ENCODE results near the gene TIPIN.
"Not testable (repeated sequence)": the region's sequence is repeated elsewhere in the genome, so short reads cannot be mapped to it uniquely, and the experiment has no call there.

Gene TIPIN

DNA sequence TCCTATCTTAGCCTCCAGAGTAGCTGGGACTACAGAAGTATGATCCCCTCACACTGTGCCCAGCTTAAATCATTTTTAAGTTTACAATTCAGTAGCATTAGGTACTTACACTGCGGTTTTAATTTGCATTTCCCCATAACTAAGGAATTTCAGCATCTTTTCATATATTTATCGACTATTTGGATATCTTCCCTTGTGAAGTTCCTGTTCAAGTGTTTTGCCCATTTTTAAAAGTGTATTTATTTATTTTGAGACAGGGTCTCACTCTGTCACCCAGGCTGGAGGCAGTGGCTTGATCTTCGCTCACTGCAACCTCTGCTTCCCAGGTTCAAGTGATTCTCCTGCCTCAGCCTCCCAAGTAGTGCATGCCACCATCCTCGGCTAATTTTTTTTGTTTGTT lies 17.7 kb upstream of the TIPIN start:
- no peak overlapping the region for H3K27ac ChIP-seq
- TF ChIP-seq, protein P1, sequence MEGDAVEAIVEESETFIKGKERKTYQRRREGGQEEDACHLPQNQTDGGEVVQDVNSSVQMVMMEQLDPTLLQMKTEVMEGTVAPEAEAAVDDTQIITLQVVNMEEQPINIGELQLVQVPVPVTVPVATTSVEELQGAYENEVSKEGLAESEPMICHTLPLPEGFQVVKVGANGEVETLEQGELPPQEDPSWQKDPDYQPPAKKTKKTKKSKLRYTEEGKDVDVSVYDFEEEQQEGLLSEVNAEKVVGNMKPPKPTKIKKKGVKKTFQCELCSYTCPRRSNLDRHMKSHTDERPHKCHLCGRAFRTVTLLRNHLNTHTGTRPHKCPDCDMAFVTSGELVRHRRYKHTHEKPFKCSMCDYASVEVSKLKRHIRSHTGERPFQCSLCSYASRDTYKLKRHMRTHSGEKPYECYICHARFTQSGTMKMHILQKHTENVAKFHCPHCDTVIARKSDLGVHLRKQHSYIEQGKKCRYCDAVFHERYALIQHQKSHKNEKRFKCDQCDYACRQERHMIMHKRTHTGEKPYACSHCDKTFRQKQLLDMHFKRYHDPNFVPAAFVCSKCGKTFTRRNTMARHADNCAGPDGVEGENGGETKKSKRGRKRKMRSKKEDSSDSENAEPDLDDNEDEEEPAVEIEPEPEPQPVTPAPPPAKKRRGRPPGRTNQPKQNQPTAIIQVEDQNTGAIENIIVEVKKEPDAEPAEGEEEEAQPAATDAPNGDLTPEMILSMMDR (conservative IDR thresholded peaks at IDR 0.05): no peak

- TF ChIP-seq, protein P1 (conservative IDR thresholded peaks at IDR 0.05): no peak
- H3K27ac ChIP-seq: peak overlapping the region; percentile 71
Observed at GRCh38 chr15:66369773-66370651, 13.5 kb upstream of the TIPIN start.

- no peak overlapping the region for H3K27ac ChIP-seq
- TF ChIP-seq, protein P1 (conservative IDR thresholded peaks at IDR 0.05): no peak
Observed at GRCh38 chr15:66364944-66365528, 8.6 kb upstream of the TIPIN start.

DNA sequence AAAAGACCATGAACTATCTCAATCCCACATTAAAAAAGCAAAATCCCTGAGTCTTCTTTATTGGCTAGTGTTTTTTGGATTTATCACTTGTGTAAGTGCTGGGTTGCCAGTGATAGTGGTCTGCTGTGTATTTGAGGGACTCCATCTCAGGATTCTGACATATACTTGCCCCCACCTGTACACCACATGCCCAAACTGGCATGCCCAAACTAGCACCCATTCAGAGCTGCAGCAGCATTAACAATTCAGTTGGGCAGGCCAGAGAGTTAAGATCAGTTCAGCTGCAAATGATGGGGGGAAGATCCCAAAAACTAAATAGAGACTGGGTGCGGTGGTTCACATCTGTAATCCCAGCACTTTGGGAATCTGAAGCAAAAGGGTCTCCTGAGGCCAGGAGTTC lies 6.3 kb upstream of the TIPIN start:
- TF ChIP-seq, protein P1 (conservative IDR thresholded peaks at IDR 0.05): no peak
- H3K27ac ChIP-seq: no peak overlapping the region

DNA sequence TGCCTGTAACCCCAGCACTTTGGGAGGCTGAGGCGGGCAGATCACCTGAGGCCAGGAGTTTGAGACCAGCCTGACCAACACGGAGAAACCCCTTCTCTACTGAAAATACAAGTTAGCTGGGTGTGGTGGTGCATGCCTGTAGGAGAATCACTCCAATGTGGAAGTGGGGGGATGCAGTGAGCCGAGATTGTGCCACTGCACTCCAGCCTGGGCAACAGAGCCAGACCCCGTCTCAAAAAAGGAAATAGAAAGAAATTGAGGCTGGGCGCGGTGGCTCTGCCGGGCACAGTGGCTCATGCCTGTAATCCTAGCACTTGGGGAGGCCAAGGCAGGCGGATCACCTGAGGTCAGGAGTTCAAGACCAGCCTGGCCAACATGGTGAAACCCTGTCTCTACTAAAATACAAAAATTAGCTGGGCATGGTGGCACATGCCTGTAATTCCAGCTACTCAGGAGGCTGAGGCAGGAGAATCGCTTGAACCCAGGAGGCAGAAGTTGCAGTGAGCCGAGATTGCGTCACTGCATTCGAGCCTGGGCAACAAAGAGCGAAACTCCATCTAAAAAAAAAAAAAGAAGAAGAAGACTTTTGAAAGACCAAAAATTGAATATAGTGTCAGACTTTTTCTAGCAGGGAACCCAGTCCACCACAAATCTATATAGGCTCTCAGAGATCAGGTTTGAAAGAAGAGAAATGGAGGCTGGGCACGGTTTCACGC lies 5.4 kb upstream of the TIPIN start:
- H3K27ac ChIP-seq: not testable (repeated sequence)

- TF ChIP-seq, protein P1 (conservative IDR thresholded peaks at IDR 0.05): no peak
- no peak overlapping the region for H3K27ac ChIP-seq
Observed at GRCh38 chr15:66359740-66360139, 3.3 kb upstream of the TIPIN start.

DNA sequence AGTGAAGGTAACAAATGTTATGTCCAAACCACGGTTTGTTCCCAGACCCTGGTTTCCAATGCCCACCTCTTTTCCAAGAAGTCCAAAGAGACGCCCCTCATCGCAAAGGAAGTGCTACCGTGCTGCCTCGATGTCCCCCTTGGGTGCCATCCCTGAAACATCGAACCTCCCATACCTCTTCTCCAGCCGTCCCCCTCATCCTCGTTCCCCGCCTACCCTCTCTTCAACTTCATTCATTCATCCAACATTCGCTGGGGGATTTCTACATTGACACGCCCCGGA lies 467 bp downstream of the TIPIN start:
- TF ChIP-seq, protein P1 (conservative IDR thresholded peaks at IDR 0.05): no peak
- peak overlapping the region; percentile 73 for H3K27ac ChIP-seq

DNA sequence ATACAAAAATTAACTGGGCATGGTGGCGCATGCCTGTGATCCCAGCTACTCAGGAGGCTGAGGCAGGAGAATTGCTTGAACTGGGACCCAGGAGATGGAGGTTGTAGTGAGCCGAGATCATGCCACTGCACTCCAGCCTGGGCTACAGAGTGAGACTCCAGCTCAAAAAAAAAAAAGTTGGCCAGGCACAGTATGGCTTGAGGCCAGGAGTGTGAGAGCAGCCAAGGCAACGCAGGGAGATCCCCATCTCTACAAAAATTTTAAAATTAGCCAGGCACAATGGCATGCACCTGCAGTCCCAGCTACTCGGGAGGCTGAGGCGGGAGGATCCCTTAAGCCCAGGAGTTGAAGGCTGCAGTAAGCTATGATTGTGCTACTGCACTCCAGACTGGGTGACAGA lies 8.0 kb downstream of the TIPIN start:
- H3K27ac ChIP-seq: not testable (repeated sequence)
